ENCODE data around the gene COPS9.

The COPS9 gene

DNA sequence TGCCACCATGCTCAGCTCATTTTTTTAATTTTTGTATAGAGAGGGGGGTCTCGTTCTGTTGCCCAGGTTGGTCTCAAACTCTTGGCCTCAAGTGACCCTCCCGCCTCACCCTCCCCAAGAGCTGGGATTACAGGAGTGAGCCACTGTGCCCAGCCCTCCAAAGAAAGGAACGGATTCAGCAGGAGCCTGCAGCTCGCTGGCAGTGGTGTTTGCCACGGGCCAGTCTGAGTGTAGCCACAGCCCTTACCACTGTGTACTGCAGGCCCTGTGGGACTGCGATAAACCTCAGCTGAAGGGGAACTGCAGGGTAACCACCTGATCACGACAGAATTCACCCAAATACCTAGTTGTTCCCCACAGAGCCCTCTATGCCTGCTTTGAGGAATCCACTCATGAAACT lies 6.8 kb downstream of the COPS9 start:
- Histone ChIP-seq H3K4me3 (ENCODE audit: low read length) (no peak overlapping the region), H3K9me3 (ENCODE audit: control insufficient read depth, low read depth, low read length) (no peaks in the 10 kb centered on the region), H3K4me1 (ENCODE audit: control insufficient read depth, low read depth, low read length) (no peaks in the 10 kb centered on the region), H3K36me3 (ENCODE audit: control insufficient read depth, low read depth, low read length) (peaks cover 61% of the 10 kb centered on the region), H3K27ac (ENCODE audit: low read length) (no peak overlapping the region), H3K27me3 (ENCODE audit: control insufficient read depth, insufficient read depth, low read length) (no peaks in the 10 kb centered on the region), H3K9ac (ENCODE audit: low read length) (no peak overlapping the region)

DNA sequence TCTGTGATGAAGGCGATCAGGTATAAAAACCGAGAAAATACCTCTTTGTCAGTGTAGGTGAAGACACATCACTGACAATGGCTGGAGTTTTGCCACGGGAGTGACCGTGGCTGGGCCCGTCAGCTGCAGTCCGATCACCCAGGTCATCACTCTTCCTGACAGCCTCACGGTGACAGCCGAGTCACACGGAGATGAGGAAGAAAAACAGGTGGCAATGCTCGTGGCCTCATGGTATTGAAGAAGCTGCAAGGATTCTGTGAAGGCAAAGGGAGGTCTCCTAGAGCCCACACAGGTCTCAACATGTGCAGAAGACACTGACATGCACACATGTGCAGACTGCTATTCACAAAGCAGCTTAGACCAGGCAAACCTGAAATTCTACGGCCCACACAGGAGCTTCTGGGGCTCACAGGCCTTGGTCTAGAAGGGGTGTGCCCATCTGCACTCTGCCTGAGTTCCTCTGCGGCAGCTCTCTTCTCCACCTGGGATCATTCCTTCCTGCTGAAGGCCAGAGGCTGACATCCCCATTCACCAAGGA lies 7.4 kb downstream of the COPS9 start:
- no peaks in the 10 kb centered on the region for H3K27me3 ChIP-seq (ENCODE audit: control insufficient read depth, insufficient read depth, low read length)
- no peak overlapping the region for H3K4me3 ChIP-seq (ENCODE audit: low read length)
- no peak overlapping the region for H3K27ac ChIP-seq (ENCODE audit: low read length)
- H3K4me1 ChIP-seq (ENCODE audit: control insufficient read depth, low read depth, low read length) = no peaks in the 10 kb centered on the region
- peaks cover 58% of the 10 kb centered on the region for H3K36me3 ChIP-seq (ENCODE audit: control insufficient read depth, low read depth, low read length)
- H3K9ac ChIP-seq (ENCODE audit: low read length) = no peak overlapping the region
- no peaks in the 10 kb centered on the region for H3K9me3 ChIP-seq (ENCODE audit: control insufficient read depth, low read depth, low read length)

DNA sequence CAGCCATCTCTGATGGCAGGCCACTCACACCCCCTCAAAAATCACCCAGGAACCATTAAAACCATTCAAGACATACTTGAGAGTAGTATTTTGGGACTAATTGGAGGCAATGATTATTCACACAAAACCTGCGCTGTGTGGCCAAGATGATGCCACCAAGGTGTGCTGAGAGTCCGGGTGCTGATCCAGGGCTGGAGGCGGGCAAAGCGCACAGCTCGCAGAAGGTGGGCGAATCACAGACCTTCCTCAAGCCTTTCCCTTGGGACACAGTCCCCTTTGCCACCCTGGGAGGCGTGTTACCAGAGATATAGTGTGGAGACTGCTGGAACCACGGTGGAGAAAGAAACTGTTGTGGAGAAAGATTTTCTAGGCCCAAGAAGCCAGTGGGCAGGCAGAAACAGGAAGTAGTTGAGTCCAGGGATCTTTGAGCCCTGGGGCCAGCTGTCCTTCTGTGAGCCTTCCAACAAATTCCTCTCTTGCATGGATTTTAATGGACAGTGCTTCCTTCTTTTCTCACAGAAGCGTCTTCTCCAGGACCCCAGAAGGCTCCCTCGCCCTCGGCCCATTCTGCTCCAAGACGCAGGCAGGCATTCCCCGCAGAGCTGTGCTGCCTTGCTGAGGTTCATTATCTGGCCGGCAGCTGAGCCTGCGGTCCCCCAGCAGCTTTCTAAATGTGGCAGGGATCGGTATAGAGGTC lies 8.0 kb downstream of the COPS9 start:
- no peak overlapping the region for H3K27ac ChIP-seq (ENCODE audit: low read length)
- no peak overlapping the region for H3K9ac ChIP-seq (ENCODE audit: low read length)
- no peaks in the 10 kb centered on the region for H3K4me1 ChIP-seq (ENCODE audit: control insufficient read depth, low read depth, low read length)
- no peak overlapping the region for H3K4me3 ChIP-seq (ENCODE audit: low read length)
- no peaks in the 10 kb centered on the region for H3K9me3 ChIP-seq (ENCODE audit: control insufficient read depth, low read depth, low read length)
- H3K27me3 ChIP-seq (ENCODE audit: control insufficient read depth, insufficient read depth, low read length) = no peaks in the 10 kb centered on the region
- H3K36me3 ChIP-seq (ENCODE audit: control insufficient read depth, low read depth, low read length) = peaks cover 52% of the 10 kb centered on the region

DNA sequence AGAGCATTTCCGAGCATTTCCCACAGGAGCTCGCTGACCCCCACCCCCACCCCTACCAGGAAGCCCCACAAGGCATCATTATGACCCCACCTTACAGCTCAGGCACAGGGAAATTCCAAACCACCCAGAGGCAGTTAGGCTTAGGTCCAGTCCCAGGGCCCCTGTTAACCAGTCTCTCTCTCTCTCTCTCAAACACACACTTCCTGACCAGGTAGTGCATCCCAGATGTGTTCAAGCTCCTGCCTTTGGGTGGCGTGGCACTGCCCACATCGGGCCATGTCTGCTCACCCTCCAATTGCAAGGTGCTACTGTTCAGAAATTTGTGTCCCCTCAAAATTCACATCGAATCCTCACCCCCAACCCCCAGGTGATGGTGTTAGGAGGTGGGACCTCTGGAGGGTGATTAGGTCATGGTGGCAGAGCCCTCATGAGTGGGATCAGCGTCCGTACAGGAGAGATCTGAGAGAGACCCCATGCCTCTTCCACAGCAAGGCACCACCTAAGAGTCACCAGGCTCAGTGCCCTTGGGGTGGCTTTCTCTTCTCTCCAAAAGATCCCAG lies 8.8 kb downstream of the COPS9 start:
- H3K36me3 ChIP-seq (ENCODE audit: control insufficient read depth, low read depth, low read length) = peaks cover 44% of the 10 kb centered on the region
- H3K9ac ChIP-seq (ENCODE audit: low read length) = no peak overlapping the region
- H3K9me3 ChIP-seq (ENCODE audit: control insufficient read depth, low read depth, low read length) = no peaks in the 10 kb centered on the region
- H3K4me3 ChIP-seq (ENCODE audit: low read length) = no peak overlapping the region
- H3K4me1 ChIP-seq (ENCODE audit: control insufficient read depth, low read depth, low read length) = no peaks in the 10 kb centered on the region
- H3K27me3 ChIP-seq (ENCODE audit: control insufficient read depth, insufficient read depth, low read length) = no peaks in the 10 kb centered on the region
- H3K27ac ChIP-seq (ENCODE audit: low read length) = no peak overlapping the region

DNA sequence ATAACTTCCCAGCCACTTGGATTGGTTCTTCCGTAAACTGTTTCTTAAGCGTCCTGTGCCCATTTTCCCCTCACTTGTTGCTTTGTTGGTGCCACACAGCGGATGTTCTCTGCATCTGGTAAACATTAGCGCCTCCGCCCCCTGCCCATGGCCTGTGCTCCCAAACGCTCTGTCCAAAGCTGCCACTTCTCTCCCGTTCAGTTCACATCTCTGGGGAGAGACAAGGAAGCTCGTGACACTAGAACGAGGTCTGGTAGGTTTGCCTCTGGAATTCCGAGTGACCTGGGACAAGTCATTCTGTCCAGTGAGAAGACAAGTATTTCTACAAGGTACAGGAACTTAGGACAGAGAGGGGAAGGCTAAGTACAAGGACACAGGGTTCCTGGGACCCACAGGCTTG lies 9.4 kb downstream of the COPS9 start:
- peaks cover 40% of the 10 kb centered on the region for H3K36me3 ChIP-seq (ENCODE audit: control insufficient read depth, low read depth, low read length)
- H3K27ac ChIP-seq (ENCODE audit: low read length) = no peak overlapping the region
- H3K27me3 ChIP-seq (ENCODE audit: control insufficient read depth, insufficient read depth, low read length) = no peaks in the 10 kb centered on the region
- H3K9ac ChIP-seq (ENCODE audit: low read length) = no peak overlapping the region
- H3K4me1 ChIP-seq (ENCODE audit: control insufficient read depth, low read depth, low read length) = no peaks in the 10 kb centered on the region
- H3K4me3 ChIP-seq (ENCODE audit: low read length) = no peak overlapping the region
- H3K9me3 ChIP-seq (ENCODE audit: control insufficient read depth, low read depth, low read length) = no peaks in the 10 kb centered on the region

DNA sequence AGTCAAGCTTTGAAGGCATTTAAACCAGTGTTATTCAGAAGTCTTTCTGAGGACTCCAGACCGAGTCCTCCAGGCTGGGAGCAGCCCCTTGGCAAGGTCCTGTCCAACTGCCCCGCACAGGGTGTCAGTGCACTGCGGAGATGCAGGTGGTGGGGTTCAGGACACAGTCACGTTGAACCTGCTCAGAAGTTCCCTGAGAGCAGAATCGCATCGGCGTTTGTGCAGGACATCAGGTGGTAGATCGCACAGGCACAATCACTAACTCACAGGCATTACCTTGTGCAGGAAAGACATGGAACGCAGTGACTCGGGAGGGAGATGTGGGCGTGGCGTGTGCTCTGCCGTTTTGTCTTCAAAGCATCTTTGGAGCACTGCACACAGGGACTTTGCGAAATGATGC lies 10.4 kb downstream of the COPS9 start:
- Histone ChIP-seq H3K9ac (ENCODE audit: low read length) (no peak overlapping the region), H3K9me3 (ENCODE audit: control insufficient read depth, low read depth, low read length) (no peaks in the 10 kb centered on the region), H3K4me3 (ENCODE audit: low read length) (no peak overlapping the region), H3K27me3 (ENCODE audit: control insufficient read depth, insufficient read depth, low read length) (no peaks in the 10 kb centered on the region), H3K27ac (ENCODE audit: low read length) (no peak overlapping the region), H3K4me1 (ENCODE audit: control insufficient read depth, low read depth, low read length) (no peaks in the 10 kb centered on the region), H3K36me3 (ENCODE audit: control insufficient read depth, low read depth, low read length) (peaks cover 30% of the 10 kb centered on the region)

DNA sequence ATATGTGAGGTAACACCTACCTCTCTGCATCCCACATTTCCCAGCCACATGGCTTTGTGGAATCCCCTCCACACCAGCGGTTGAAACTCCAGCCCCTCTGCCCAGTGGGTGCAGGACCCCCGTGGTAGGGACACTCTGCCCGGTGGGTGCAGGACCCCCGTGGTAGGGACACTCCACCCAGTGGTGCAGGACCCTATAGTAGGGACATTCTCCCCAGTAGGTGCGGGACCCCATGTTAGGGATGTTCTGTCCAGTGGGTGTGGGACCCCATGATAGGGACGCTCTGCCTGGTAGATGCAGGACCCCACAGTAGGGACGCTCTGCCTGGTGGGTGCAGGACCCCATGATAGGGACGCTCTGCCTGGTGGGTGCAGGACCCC lies 11.5 kb downstream of the COPS9 start:
- Histone ChIP-seq H3K4me1 (ENCODE audit: control insufficient read depth, low read depth, low read length) (no peaks in the 10 kb centered on the region), H3K9ac (ENCODE audit: low read length) (no peak overlapping the region), H3K27ac (ENCODE audit: low read length) (no peak overlapping the region), H3K27me3 (ENCODE audit: control insufficient read depth, insufficient read depth, low read length) (no peaks in the 10 kb centered on the region), H3K9me3 (ENCODE audit: control insufficient read depth, low read depth, low read length) (no peaks in the 10 kb centered on the region), H3K4me3 (ENCODE audit: low read length) (no peak overlapping the region), H3K36me3 (ENCODE audit: control insufficient read depth, low read depth, low read length) (peaks cover 19% of the 10 kb centered on the region)

DNA sequence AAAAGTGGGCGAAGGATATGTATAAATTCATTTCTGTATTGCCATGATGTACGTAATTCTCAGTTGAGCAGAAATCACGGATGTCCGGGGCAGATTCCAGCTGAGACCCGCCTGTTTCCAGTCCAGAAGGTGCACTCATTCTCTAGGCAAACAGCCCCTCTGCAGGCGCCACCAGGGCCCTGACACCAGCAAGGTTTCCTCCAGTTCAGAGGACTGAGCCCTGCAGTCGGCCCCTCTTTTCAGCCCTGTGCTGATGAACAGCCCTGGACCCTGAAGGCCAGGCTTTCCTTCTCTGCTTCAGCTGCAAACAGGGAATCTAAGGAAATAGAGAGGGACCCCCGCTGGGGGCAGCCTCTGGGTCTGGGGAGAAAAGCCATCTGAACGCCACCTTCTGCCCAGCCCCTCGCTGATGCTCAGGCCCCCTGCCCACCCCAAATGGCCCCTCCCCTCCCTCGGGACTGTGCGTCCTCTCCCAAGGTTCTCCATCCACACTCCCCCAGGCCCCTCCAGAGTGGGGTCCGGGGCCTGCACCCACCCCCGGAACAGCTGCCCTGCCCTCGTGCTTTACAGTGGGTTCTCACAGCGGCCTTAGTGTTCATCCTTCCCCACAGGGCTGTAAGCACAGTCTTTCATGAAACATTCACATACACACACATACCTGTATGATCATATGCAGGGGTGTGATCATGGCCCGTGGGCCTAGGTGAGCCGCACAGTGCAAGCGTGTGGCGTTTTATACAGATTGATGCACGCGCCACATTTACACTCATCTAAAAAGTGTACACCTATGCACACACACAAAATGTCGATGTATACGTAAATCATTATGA lies 12.1 kb downstream of the COPS9 start:
- Histone ChIP-seq H3K4me1 (ENCODE audit: control insufficient read depth, low read depth, low read length) (no peaks in the 10 kb centered on the region), H3K27me3 (ENCODE audit: control insufficient read depth, insufficient read depth, low read length) (no peaks in the 10 kb centered on the region), H3K36me3 (ENCODE audit: control insufficient read depth, low read depth, low read length) (peaks cover 15% of the 10 kb centered on the region), H3K9me3 (ENCODE audit: control insufficient read depth, low read depth, low read length) (no peaks in the 10 kb centered on the region), H3K9ac (ENCODE audit: low read length) (no peak overlapping the region), H3K4me3 (ENCODE audit: low read length) (no peak overlapping the region), H3K27ac (ENCODE audit: low read length) (no peak overlapping the region)

DNA sequence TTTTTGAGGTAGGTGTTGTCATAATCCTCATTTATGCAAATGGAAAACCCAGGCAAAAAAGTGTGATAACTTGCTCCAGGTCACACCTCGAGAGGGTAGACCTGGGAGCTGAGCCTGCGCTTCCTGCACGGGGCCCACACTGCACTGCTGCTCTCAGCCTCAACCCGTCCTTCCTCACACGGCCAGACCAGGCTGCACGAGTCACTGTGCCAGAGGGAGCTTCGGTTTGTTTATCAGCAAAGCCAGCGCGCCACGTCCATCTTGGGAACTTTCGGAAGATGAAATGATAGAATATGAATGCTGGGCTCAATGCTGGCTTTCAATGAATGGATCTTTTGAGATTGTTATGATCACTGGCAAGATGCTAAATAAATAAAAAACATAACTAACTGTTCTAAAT lies 14.4 kb downstream of the COPS9 start:
- Histone ChIP-seq H3K9ac (ENCODE audit: low read length) (no peak overlapping the region), H3K27me3 (ENCODE audit: control insufficient read depth, insufficient read depth, low read length) (no peaks in the 10 kb centered on the region), H3K4me1 (ENCODE audit: control insufficient read depth, low read depth, low read length) (no peaks in the 10 kb centered on the region), H3K4me3 (ENCODE audit: low read length) (no peak overlapping the region), H3K36me3 (ENCODE audit: control insufficient read depth, low read depth, low read length) (peaks cover 3% of the 10 kb centered on the region), H3K9me3 (ENCODE audit: control insufficient read depth, low read depth, low read length) (no peaks in the 10 kb centered on the region), H3K27ac (ENCODE audit: low read length) (no peak overlapping the region)

DNA sequence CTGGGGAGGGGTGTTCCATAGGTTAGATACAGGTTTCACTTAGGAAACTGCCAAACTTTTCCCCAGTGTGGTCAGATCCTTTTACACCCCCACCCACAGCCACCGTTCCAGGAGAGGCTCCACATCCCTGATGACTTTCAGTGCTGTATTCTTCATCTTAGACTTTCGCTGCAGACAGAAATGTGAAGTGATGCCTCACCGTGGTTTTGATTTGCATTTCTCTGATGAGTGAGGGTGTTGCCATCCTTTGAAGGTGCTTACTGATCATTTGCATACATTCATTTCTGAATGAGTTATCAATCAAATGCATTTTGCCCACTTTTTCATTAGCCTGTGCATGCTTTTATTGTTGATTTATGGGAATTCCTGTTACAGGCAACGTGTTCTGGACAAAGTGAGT lies 14.9 kb downstream of the COPS9 start:
- Histone ChIP-seq H3K4me1 (ENCODE audit: control insufficient read depth, low read depth, low read length) (no peaks in the 10 kb centered on the region), H3K9ac (ENCODE audit: low read length) (no peak overlapping the region), H3K36me3 (ENCODE audit: control insufficient read depth, low read depth, low read length) (peaks cover 2% of the 10 kb centered on the region), H3K9me3 (ENCODE audit: control insufficient read depth, low read depth, low read length) (no peaks in the 10 kb centered on the region), H3K4me3 (ENCODE audit: low read length) (no peak overlapping the region), H3K27ac (ENCODE audit: low read length) (no peak overlapping the region), H3K27me3 (ENCODE audit: control insufficient read depth, insufficient read depth, low read length) (no peaks in the 10 kb centered on the region)

DNA sequence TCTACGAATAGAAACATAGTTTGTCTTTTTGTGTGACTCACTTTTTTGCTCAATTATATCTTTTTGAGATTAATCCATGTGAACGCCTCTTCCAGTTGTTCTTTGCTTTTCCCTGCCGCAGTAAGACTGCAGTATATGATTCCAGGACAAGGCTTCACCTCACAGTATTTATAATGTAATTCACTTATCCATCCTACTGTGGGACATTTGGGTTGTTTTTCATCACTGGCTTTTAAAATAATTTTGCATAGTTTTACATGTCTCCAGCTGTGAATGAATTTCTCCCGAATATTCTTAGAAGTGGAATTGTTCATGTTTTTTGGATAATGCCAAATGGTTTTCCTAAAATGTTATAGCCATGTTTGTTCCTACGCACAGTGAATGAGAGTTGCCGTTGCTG lies 21.9 kb downstream of the COPS9 start:
- Histone ChIP-seq H3K9me3 (ENCODE audit: control insufficient read depth, low read depth, low read length) (no peaks in the 10 kb centered on the region), H3K27me3 (ENCODE audit: control insufficient read depth, insufficient read depth, low read length) (no peaks in the 10 kb centered on the region), H3K36me3 (ENCODE audit: control insufficient read depth, low read depth, low read length) (no peaks in the 10 kb centered on the region), H3K9ac (ENCODE audit: low read length) (no peak overlapping the region), H3K4me1 (ENCODE audit: control insufficient read depth, low read depth, low read length) (peaks cover 12% of the 10 kb centered on the region), H3K27ac (ENCODE audit: low read length) (no peak overlapping the region), H3K4me3 (ENCODE audit: low read length) (no peak overlapping the region)

Data from iPS-18a (cell line).